SK-N-SH (cell line): ENCODE measurements around the gene CORO1A.

Source experiments
- CHD2 ChIP-seq: fragments of 150-350 bp; IDR thresholded peaks from 2 replicates; pipeline ENCODE4 v1.6.1; 2018; ENCODE audit warnings: low read length; ENCODE audit not compliant: partially characterized antibody
- CTCF ChIP-seq: fragments of 200-600 bp; sonication (generic); IDR thresholded peaks from 2 replicates; pipeline ENCODE4 v1.6.1; 2017; ENCODE audit warnings: antibody characterized with exemption, mild to moderate bottlenecking, moderate library complexity
- EP300 ChIP-seq, 2 experiments: IDR thresholded peaks; 2 replicates each; pipeline versions ENCODE4 v1.4.0 to v1.6.1; 2012; ENCODE audit warnings: borderline replicate concordance in 1 of 2, low read depth in 1 of 2, low read length in 1 of 2
- RFX5 ChIP-seq: IDR thresholded peaks from 2 replicates; pipeline ENCODE4 v1.6.1; 2012; ENCODE audit warnings: mild to moderate bottlenecking, improper control_type of control experiment, low read length
- SIN3A ChIP-seq: IDR thresholded peaks from 2 replicates; pipeline ENCODE4 v1.6.1; 2012; ENCODE audit warnings: low read depth, mild to moderate bottlenecking, low read length, moderate library complexity, borderline replicate concordance
- USF2 ChIP-seq: fragments of 150-350 bp; IDR thresholded peaks from 2 replicates; pipeline ENCODE4 v1.6.1; 2017; ENCODE audit warnings: antibody characterized with exemption, low read length, low read depth, borderline replicate concordance

- TF ChIP-seq CTCF (no peak), EP300 (IDR thresholded peaks at IDR 0.05; ENCODE audit: borderline replicate concordance in 1 of 2, low read depth in 1 of 2, low read length in 1 of 2) (no peak), USF2 (no peak), RFX5 (no peak), SIN3A (no peak), CHD2 (no peak)
Measured at GRCh38 chr16:30187556-30187865, 4.1 kb downstream of the CORO1A start.
